ENCODE measurements around the gene TMF1.

TMF1 gene, protein sequence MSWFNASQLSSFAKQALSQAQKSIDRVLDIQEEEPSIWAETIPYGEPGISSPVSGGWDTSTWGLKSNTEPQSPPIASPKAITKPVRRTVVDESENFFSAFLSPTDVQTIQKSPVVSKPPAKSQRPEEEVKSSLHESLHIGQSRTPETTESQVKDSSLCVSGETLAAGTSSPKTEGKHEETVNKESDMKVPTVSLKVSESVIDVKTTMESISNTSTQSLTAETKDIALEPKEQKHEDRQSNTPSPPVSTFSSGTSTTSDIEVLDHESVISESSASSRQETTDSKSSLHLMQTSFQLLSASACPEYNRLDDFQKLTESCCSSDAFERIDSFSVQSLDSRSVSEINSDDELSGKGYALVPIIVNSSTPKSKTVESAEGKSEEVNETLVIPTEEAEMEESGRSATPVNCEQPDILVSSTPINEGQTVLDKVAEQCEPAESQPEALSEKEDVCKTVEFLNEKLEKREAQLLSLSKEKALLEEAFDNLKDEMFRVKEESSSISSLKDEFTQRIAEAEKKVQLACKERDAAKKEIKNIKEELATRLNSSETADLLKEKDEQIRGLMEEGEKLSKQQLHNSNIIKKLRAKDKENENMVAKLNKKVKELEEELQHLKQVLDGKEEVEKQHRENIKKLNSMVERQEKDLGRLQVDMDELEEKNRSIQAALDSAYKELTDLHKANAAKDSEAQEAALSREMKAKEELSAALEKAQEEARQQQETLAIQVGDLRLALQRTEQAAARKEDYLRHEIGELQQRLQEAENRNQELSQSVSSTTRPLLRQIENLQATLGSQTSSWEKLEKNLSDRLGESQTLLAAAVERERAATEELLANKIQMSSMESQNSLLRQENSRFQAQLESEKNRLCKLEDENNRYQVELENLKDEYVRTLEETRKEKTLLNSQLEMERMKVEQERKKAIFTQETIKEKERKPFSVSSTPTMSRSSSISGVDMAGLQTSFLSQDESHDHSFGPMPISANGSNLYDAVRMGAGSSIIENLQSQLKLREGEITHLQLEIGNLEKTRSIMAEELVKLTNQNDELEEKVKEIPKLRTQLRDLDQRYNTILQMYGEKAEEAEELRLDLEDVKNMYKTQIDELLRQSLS

GRCh38 chr3:69051756-69052471 lies at the start of gene TMF1:
TMF1 (minus strand) TSS chr3:69052333; CDS start chr3:69052086, 247 bp downstream.
- DNase-seq, result no peak

DNA sequence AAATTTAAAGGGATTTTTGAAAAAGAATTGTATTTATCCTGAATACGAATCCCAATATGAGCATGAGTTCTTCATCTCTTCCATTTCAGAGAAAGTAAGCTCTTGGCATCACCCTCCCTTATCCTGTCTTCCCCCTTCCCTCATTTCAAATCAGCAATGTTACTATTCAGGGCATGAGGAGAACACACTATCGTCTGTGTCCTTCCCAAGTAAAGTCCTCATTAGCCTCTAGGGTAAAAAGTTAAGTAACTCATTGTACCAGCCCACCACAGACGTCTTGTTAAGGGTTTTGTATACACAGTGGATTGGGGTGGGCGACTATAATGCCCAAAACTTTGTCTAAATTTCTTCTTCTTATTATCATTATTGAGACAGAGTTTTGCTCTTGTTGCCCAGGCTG lies 47.4 kb upstream of the TMF1 start:
- no peak for DNase-seq

DNA sequence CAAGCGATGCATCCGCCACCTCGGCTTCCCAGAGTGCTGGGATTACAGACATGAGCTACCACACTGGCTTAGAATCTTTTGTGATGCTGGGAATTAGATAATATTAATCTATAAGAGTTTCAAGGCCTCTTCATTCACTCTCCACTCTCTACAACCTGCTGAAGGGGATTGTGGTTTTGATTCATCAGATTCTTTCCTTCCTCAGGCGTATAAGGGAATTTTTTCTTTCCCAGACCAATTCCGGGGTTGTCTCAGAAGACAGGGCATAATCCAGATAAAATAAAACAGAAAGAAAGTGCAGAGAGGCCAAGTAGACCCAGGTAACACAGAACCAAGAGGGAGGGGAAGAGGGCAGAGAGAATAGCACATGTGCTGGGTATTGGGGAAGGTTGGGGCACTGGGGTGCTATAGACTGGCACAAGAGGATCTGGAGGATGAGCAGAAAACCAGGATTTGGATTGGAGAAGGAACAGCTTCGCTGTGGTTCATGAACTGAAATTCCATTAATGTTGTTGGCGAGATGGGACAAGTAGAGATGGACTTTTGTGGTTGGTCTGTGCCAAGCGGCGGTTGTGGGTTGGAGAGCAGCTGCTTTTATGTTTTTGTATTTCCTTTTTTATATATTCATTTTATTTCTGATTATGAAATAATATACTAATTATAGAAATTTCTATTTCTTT lies 45.4 kb upstream of the TMF1 start:
- DNase-seq, result no peak

DNA sequence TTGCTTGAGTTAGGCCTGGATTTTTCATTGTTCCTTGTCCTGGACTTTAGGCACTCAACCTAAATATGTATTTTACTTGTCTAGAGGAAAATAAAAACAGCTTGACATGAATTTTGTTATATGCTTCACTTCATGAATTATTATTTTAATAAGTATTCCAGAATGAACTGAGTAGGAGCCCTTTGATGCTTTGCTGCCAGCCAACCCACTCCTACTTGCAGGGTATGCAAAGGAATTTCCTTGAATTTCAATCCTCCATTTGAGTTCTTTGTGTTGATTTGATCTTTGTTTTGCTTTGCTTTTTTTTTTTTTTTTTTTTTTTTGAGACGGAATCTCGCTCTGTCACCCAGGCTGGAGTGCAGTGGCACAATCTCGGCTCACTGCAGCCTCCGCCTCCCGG lies 44.2 kb upstream of the TMF1 start:
- no peak for DNase-seq

- DNase-seq, result no peak
Observed at GRCh38 chr3:69095636-69096035, 43.5 kb upstream of the TMF1 start.

- DNase-seq, result no peak
Observed at GRCh38 chr3:69094467-69095205, 42.5 kb upstream of the TMF1 start.

GRCh38 chr3:69092030-69092516 lies 39.9 kb upstream of the TMF1 start:
- DNase-seq, result no peak

- DNase-seq, result no peak
Observed at GRCh38 chr3:69091389-69092029, 39.4 kb upstream of the TMF1 start.

DNA sequence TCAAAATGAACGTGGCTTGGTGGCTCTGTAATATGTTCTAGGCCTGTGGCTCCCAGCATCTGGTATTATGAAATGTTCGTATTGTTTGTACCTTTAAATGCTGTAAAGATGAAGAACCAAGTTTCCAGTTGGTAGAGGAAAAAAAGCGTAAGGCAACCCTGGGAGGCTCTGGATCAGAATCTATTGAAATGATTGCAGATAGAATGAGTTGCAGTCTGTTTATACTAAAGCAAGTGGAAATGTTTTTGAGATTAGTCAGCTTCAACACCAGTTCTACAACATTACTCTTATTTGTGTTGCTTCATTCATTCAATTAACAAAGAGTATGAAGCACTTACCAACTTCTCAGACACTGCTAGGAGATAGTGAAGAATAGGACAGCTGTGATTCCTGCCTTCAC lies 37.9 kb upstream of the TMF1 start:
- DNase-seq, result no peak

- DNase-seq, result no peak
Observed at GRCh38 chr3:69088063-69088462, 35.9 kb upstream of the TMF1 start.

DNA sequence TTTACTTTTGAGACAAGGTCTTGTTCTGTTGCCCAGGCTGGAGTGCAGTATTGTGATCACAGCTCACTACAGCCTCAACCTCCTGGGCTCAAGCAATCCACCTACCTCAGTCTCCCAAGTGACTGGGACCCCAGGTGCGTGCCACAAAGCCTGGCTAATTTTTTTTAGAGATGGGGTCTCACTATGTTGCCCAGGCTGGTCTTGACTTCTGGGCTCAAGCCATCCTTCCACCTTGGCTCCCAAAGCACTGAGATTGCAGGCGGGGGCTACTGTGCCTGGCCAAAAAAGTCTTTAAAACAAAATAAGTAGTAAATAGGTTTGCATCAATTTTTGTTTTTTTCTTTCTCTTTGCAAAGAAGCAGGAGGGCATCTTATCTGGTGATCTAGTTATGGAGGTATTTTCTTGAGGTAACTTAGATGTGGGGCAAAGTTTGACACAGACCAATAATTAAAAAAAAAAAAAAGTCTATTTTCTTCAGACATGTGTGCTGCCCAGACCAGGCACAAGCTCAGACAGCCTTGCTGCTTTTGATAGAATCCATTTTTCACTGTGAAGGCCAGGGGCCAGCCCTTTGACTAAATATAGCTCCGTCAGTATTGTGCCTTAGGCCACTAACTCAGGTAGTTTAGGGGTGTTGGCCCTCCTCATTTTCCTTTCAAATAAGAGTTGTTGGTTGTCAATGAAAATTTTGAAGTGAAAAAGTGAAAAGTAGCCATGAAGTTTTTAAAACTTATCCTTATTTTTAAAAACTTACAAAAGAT lies 35.1 kb upstream of the TMF1 start:
- DNase-seq, result no peak

DNA sequence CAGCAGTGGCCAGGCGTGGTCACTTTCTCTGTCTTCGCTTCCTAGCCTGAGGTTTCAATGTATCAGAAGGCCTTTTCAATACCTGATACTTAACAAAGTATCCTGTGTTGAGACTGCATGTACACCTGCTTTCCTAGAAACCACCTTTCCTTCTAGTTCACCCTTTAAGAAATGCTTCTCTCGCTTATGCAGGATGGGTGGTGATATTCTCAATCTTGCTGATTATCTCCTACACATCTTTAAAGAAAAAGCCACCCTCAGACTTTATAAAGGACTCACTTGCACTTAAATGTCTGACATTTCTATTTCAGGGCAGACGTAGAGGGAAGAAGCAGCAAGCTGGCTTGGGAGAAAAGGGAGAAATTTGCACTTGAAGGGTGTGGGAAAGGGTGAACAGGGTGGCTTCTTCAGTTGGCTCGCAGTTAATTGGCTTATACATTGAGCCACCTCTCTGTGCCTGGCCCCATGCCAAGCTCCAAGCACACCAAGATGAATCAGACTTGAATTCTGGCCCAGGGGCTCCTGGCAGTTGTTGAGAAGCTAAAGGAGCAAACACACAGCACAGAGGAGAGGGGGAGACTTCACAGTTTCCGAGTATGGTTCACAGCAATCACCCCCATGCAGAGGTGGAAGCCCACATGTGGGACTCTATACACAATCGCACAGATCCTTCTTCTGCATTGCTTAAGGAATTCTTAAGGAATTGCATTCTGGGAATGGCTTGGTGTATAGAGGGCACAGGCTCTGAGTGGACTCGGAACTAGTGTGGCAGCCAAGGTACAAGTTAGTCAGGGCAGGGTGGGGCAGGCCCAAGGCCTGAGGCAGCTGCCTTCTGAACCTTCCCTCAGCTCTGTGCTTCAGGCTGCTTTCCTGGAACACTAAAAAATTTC lies 33.9 kb upstream of the TMF1 start:
- peak; percentile 66 to 89 for DNase-seq

- no peak for DNase-seq
Observed at GRCh38 chr3:69085168-69085832, 33.2 kb upstream of the TMF1 start.

GRCh38 chr3:69084326-69085167 lies 32.4 kb upstream of the TMF1 start, which contains the start of gene ARL6IP5:
ARL6IP5 (plus strand) TSS chr3:69084937; CDS start chr3:69085048, 111 bp downstream.
- peak; percentile 51 to 85 for DNase-seq

GRCh38 chr3:69082805-69083204 lies 30.7 kb upstream of the TMF1 start:
- no peak for DNase-seq

DNA sequence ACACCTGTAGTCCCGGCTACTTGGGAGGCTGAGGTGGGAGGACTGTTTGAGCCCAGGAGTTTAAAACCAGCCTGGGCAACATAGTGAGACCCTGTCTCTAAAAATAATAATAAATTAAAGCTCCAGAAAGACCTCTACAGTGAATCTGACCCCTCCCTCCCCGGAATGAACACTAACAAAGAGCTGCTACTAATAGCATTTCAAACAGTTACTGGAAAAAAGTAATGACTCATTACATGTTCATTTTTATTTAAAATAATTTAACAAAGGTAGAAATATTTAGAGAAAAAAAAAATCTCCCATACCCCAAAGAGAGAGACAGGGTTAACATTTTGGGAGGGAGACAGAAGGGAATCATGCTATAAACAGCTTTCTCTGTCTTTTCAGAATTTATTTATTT lies 30.2 kb upstream of the TMF1 start:
- DNase-seq, result no peak

GRCh38 chr3:69081583-69082262 lies 29.6 kb upstream of the TMF1 start:
- no peak for DNase-seq
